Activated CD4-positive, alpha-beta T cell treated with anti-CD3 and anti-CD28 coated beads, Interleukin-2, amount 10 ng/mL, durations not matched to agents 7 days and 5 days (primary cell): ENCODE data around the gene SIGLEC5. TPM values are rescaled to one million over a fixed set of nuclear protein-coding genes. Genes with fewer than 3 reads are reported as not detected.

ENCODE experiments used
- CTCF ChIA-PET: fragments of 350-600 bp; sonication (Branson Sonifier 250); formaldehyde crosslinking; loops from one replicate; lab custom pipeline; 2021; ENCODE audit warnings: antibody characterized with exemption; lab: Charles Lee
- POLR2A ChIA-PET: fragments of 350-600 bp; sonication (Branson Sonifier 250); formaldehyde crosslinking; loops from one replicate; lab custom pipeline; 2021; ENCODE audit warnings: antibody characterized with exemption; lab: Charles Lee
- DNase-seq: peaks from one replicate; pipeline ENCODE4 v3.0.0-alpha.2; 2020
- H3K27ac Mint-ChIP-seq: one replicate; pipeline ENCODE4 v1.8.0; 2021; ENCODE audit warnings: mild to moderate bottlenecking, moderate library complexity, mixed read lengths
- H3K27me3 Mint-ChIP-seq: one replicate; pipeline ENCODE4 v1.8.0; 2021; ENCODE audit warnings: mixed read lengths
- H3K36me3 Mint-ChIP-seq: one replicate; pipeline ENCODE4 v1.8.0; 2021; ENCODE audit warnings: low read depth, mixed read lengths
- H3K4me1 Mint-ChIP-seq: one replicate; pipeline ENCODE4 v1.8.0; 2021; ENCODE audit warnings: mixed read lengths
- H3K4me3 Mint-ChIP-seq: one replicate; pipeline ENCODE4 v1.8.0; 2021; ENCODE audit warnings: mild to moderate bottlenecking, moderate library complexity, mixed read lengths
- H3K9me3 Mint-ChIP-seq: one replicate; pipeline ENCODE4 v1.8.0; 2021; ENCODE audit warnings: mixed read lengths
- total RNA-seq, 2 experiments: library from RNA; stranded (reverse); gene quantifications; one replicate each; pipeline ENCODE4 v1.2.3, GENCODE V29; 2021

The SIGLEC5 gene
- total RNA-seq, 2 experiments from 2014 or later = not detected

DNA sequence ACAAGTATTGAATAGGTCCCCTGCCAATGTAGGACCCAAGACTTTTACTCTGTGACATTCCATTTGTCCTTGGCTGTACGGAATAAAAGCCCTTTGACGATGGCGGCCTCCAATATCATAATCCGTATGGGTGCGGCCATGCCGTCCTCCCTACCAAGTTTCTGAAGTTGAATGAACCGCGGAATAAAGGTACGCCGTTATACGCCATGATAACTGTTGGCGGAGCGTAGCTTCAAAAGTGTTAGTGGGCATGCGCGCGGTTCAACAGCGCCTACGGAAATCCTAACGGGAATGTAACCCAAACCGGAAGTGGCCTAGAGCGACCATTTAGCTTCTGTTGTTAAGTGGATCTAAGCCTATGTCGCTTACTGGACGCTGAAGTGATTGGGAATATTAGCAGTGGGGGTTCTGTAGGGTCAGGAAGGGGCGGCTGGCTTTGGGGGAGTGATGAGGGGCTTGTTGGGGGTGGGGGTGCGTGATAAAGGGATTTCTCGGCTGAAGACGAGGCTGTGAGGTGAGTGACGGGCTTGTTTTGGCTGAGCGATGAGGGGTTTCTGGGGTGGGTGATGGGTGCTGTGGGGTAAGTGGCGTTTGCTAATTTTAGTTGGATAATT, 59.1 kb downstream of the SIGLEC5 start, which contains the start of gene ZNF175:
Gene ZNF175 (plus strand): TSS at position 322 of the 614 bp plus-strand sequence. CDS start 2,047 bp downstream, outside the sequence.
- H3K4me3 Mint-ChIP-seq = peak within 1 kb of the TSS; percentile 99
- peaks cover 32% of the 10 kb centered on the region for H3K4me1 Mint-ChIP-seq
- DNase-seq = peak; percentile 83
- H3K9me3 Mint-ChIP-seq = no peaks in the 10 kb centered on the region
- ChIA-PET CTCF (interaction anchor here (1.0 kb wide), 1 partner anchor 23 kb away, joined by 6 read pairs; no protein-coding TSS in a partner anchor), POLR2A (no interaction called here)
- peaks cover 11% of the 10 kb centered on the region for H3K27me3 Mint-ChIP-seq
- peaks cover 24% of the 10 kb centered on the region for H3K36me3 Mint-ChIP-seq
- H3K27ac Mint-ChIP-seq = peak within 1 kb of the TSS; percentile 81

GRCh38 chr19:51568456-51568855, 61.7 kb downstream of the SIGLEC5 start:
- no peak overlapping the region for H3K4me3 Mint-ChIP-seq
- CTCF ChIA-PET = no interaction called here
- H3K9me3 Mint-ChIP-seq = no peaks in the 10 kb centered on the region
- POLR2A ChIA-PET = no interaction called here
- DNase-seq = no peak
- H3K36me3 Mint-ChIP-seq = peaks cover 13% of the 10 kb centered on the region
- peaks cover 27% of the 10 kb centered on the region for H3K4me1 Mint-ChIP-seq
- H3K27ac Mint-ChIP-seq = no peak overlapping the region
- peaks cover 17% of the 10 kb centered on the region for H3K27me3 Mint-ChIP-seq

GRCh38 chr19:51567583-51567982, 62.6 kb downstream of the SIGLEC5 start:
- Mint-ChIP-seq H3K27me3 (peaks cover 18% of the 10 kb centered on the region), H3K4me3 (no peak overlapping the region), H3K9me3 (no peaks in the 10 kb centered on the region), H3K36me3 (peaks cover 10% of the 10 kb centered on the region), H3K27ac (no peak overlapping the region), H3K4me1 (peaks cover 24% of the 10 kb centered on the region)
- ChIA-PET POLR2A (no interaction called here), CTCF (no interaction called here)
- no peak for DNase-seq

DNA sequence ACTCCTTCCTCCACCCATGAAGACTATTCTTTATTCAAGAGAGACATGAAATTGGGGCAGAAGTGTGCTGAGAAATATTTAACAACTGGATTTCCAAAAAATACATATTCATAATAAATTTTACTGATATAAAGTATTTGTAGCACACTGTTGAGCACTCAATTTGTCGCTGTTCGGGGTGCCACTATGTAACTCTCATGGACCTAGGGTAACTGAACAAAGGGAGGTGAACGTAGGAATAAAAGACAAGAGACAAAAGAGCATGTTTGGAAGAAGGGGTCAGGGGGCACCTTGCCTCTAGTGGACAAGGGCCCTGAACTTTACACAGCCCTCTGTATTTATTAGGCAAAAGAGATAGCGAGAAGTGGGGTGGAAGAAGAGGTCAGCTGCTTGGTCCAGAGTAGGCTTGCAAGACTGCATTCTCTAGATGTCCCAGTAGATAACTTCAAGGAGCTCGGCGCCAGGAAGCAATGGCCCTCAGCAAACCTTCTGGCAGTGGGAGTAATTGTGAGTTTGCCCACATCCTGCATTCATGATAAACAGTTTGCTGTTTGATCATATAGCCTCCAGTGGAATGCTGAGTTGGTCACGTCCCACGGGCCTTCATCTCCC, 63.6 kb downstream of the SIGLEC5 start:
- Mint-ChIP-seq H3K27ac (no peak overlapping the region), H3K4me3 (no peak overlapping the region), H3K27me3 (peaks cover 21% of the 10 kb centered on the region), H3K9me3 (no peaks in the 10 kb centered on the region), H3K36me3 (peaks cover 5% of the 10 kb centered on the region), H3K4me1 (peaks cover 14% of the 10 kb centered on the region)
- DNase-seq = no peak
- ChIA-PET CTCF (interaction anchor here (0.6 to 0.7 kb wide), 2 partner anchors 14 to 208 kb away, joined by 3 to 4 read pairs; no protein-coding TSS in a partner anchor), POLR2A (no interaction called here)

- Mint-ChIP-seq H3K9me3 (no peaks in the 10 kb centered on the region), H3K4me1 (peaks cover 5% of the 10 kb centered on the region), H3K27ac (no peak overlapping the region), H3K4me3 (no peak overlapping the region), H3K36me3 (no peaks in the 10 kb centered on the region), H3K27me3 (peaks cover 30% of the 10 kb centered on the region)
- DNase-seq = no peak
- POLR2A ChIA-PET = no interaction called here
- CTCF ChIA-PET = no interaction called here
These were observed 64.6 kb downstream of the SIGLEC5 start for GRCh38 chr19:51565583-51565982.

GRCh38 chr19:51564791-51565190, 65.4 kb downstream of the SIGLEC5 start:
- DNase-seq = no peak
- CTCF ChIA-PET = no interaction called here
- Mint-ChIP-seq H3K4me1 (peaks cover 2% of the 10 kb centered on the region), H3K27ac (no peak overlapping the region), H3K36me3 (no peaks in the 10 kb centered on the region), H3K4me3 (no peak overlapping the region), H3K9me3 (no peaks in the 10 kb centered on the region), H3K27me3 (peaks cover 36% of the 10 kb centered on the region)
- POLR2A ChIA-PET = no interaction called here

Other genes starting within 250 kb of the SIGLEC5 start
- gene LIM2, start 242.4 kb downstream of the SIGLEC5 start, total RNA-seq = not detected
- not detected for gene C19orf84, start 239.8 kb downstream of the SIGLEC5 start, total RNA-seq
- gene SIGLEC10, start 212.8 kb downstream of the SIGLEC5 start, total RNA-seq = under 1 TPM; 0.72 to 0.98 TPM
- gene SIGLEC8, start 171.9 kb downstream of the SIGLEC5 start, total RNA-seq = not detected
- gene CEACAM18, start 151.9 kb downstream of the SIGLEC5 start, total RNA-seq = not detected
- gene SIGLEC12, start 128.6 kb downstream of the SIGLEC5 start, total RNA-seq = 1 to 10 TPM; 1.0 to 1.1 TPM
- gene SIGLEC6, start 98.7 kb downstream of the SIGLEC5 start, total RNA-seq = under 1 TPM; 0.29 to 0.69 TPM
- 1 to 10 TPM; 7.3 to 7.4 TPM for gene ZNF175, start 59.1 kb downstream of the SIGLEC5 start, total RNA-seq
- gene SIGLEC14, start 16.4 kb upstream of the SIGLEC5 start, total RNA-seq = not detected
- 1 to 10 TPM; 3.1 to 3.9 TPM for gene SPACA6, start 62.9 kb upstream of the SIGLEC5 start, total RNA-seq
- gene HAS1, start 93.6 kb upstream of the SIGLEC5 start, total RNA-seq = not detected
- gene FPR1, start 121.5 kb upstream of the SIGLEC5 start, total RNA-seq = not detected
- not detected for gene FPR2, start 130.8 kb upstream of the SIGLEC5 start, total RNA-seq
- not detected for gene FPR3, start 164.8 kb upstream of the SIGLEC5 start, total RNA-seq